Fibroblast of skin of scalp (primary cell): ENCODE results near the gene DKC1.

ENCODE experiments used
- DNase-seq: peaks from one replicate; pipeline ENCODE4 v3.0.0-alpha.2; 2013

DKC1 gene

GRCh38 chrX:154737136-154737535 lies 25.5 kb upstream of the DKC1 start:
- no peak for DNase-seq

- peak; percentile 63 for DNase-seq
Observed at GRCh38 chrX:154738011-154738738, 24.5 kb upstream of the DKC1 start.

GRCh38 chrX:154739952-154740465 lies 22.7 kb upstream of the DKC1 start:
- no peak for DNase-seq

- no peak for DNase-seq
Observed at GRCh38 chrX:154742613-154743012, 20.1 kb upstream of the DKC1 start.

- DNase-seq: peak; percentile 56
Observed at GRCh38 chrX:154748712-154749339, 13.8 kb upstream of the DKC1 start.

- DNase-seq: no peak
Observed at GRCh38 chrX:154749856-154750255, 12.8 kb upstream of the DKC1 start.

- no peak for DNase-seq
Observed at GRCh38 chrX:154750301-154751202, 12.1 kb upstream of the DKC1 start, which contains the start of gene GAB3. Gene GAB3 (minus strand): TSS chrX:154751077. CDS start chrX:154751025, 52 bp downstream.

- DNase-seq: no peak
Observed at GRCh38 chrX:154751203-154751668, 11.4 kb upstream of the DKC1 start.

- no peak for DNase-seq
Observed at GRCh38 chrX:154751669-154752271, 10.9 kb upstream of the DKC1 start.

- no peak for DNase-seq
Observed at GRCh38 chrX:154758696-154759095, 4.0 kb upstream of the DKC1 start.

GRCh38 chrX:154761977-154762536 lies 607 bp upstream of the DKC1 start:
- DNase-seq: no peak

- no peak for DNase-seq
Observed at GRCh38 chrX:154774622-154775021, 12.0 kb downstream of the DKC1 start.

GRCh38 chrX:154775419-154776349 lies 13.0 kb downstream of the DKC1 start:
- DNase-seq: no peak

- DNase-seq: no peak
Observed at GRCh38 chrX:154776753-154777152, 14.1 kb downstream of the DKC1 start.

- peak; percentile 30 for DNase-seq
Observed at GRCh38 chrX:154779261-154779660, 16.6 kb downstream of the DKC1 start.

GRCh38 chrX:154780968-154781367 lies 18.3 kb downstream of the DKC1 start:
- DNase-seq: no peak

GRCh38 chrX:154784149-154784995 lies 21.7 kb downstream of the DKC1 start:
- no peak for DNase-seq

- no peak for DNase-seq
Observed at GRCh38 chrX:154785716-154786115, 23.1 kb downstream of the DKC1 start.

GRCh38 chrX:154791467-154791866 lies 28.8 kb downstream of the DKC1 start:
- no peak for DNase-seq

- no peak for DNase-seq
Observed at GRCh38 chrX:154791939-154792338, 29.3 kb downstream of the DKC1 start.
